Stomach smooth muscle (tissue), 2 donors: ENCODE results near the gene SUSD2.
"Not testable (repeated sequence)": the region's sequence is repeated elsewhere in the genome, so short reads cannot be mapped to it uniquely, and the experiment has no call there.

Source experiments
- H3K27ac ChIP-seq: one replicate; pipeline ENCODE4 v1.7.0; 2013; ENCODE audit warnings: mild to moderate bottlenecking, low read length, inconsistent platforms
- H3K27me3 ChIP-seq, 2 donors: one replicate each; pipeline ENCODE4 v1.7.0; 2013; ENCODE audit warnings: low read length in 2 of 2; ENCODE audit not compliant: insufficient read depth in 2 of 2, control insufficient read depth in 1 of 2
- H3K36me3 ChIP-seq, 2 donors: one replicate each; pipeline ENCODE4 v1.7.0; 2013; ENCODE audit warnings: low read length in 2 of 2; ENCODE audit not compliant: control insufficient read depth in 2 of 2, insufficient read depth in 2 of 2
- H3K4me1 ChIP-seq: one replicate; pipeline ENCODE4 v1.7.0; 2013; ENCODE audit warnings: low read length; ENCODE audit not compliant: control insufficient read depth, insufficient read depth
- H3K4me3 ChIP-seq, 2 donors: one replicate each; pipeline ENCODE4 v1.7.0; 2013; ENCODE audit warnings: low read length in 2 of 2
- H3K9ac ChIP-seq, 2 donors: one replicate each; pipeline ENCODE4 v1.7.0; 2013; ENCODE audit warnings: low read length in 2 of 2, mild to moderate bottlenecking in 1 of 2
- H3K9me3 ChIP-seq, 2 donors: one replicate each; pipeline ENCODE4 v1.7.0; 2013; ENCODE audit warnings: low read length in 2 of 2; ENCODE audit not compliant: control insufficient read depth in 2 of 2
- donor health status: healthy.
- donor health status: Pancreatic carcinoma.

Gene SUSD2

DNA sequence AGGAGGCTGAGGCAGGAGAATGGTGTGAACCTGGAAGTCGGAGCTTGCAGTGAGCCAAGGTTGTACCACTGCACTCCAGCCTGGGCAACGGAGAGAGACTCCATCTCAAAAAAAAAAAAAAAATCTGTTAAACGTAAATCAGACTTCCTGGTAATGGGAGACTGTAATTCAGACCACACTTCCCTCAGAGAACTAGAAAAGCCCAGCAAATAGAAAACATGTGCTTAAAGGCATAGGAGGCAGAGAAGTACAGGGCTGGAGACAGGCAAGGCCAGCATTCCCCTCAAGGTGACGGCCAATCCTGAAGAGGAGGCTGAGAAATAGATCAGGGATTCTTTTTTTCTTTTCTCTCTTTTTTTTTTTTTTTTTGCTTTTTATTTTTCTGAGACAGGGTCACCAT lies 55.4 kb downstream of the SUSD2 start:
- Histone ChIP-seq H3K4me3 (no peak overlapping the region), H3K9ac (no peak overlapping the region), H3K36me3 (no peaks in the 10 kb centered on the region), H3K27ac (no peak overlapping the region), H3K9me3 (no peaks in the 10 kb centered on the region), H3K27me3 (no peaks in the 10 kb centered on the region), H3K4me1 (peaks cover 2% of the 10 kb centered on the region)

- not testable (repeated sequence) for H3K4me1 ChIP-seq, H3K36me3 ChIP-seq, H3K9me3 ChIP-seq, H3K4me3 ChIP-seq, H3K27me3 ChIP-seq, H3K27ac ChIP-seq, H3K9ac ChIP-seq
These were observed 56.9 kb downstream of the SUSD2 start for GRCh38 chr22:24238101-24238694.
